Measurements from ENCODE around the gene CARMIL1.

- TF ChIP-seq CTCF (IDR thresholded peaks at IDR 0.05) (no peak), FOXM1 (IDR thresholded peaks at IDR 0.05; ENCODE audit: low read depth) (no peak), EZH2phosphoT487 (IDR thresholded peaks at IDR 0.05; ENCODE audit: borderline replicate concordance, low read depth) (no peak)
These were observed 36.6 kb upstream of the CARMIL1 start for GRCh38 chr6:25242567-25242966.
